Stimulated activated CD4-positive, alpha-beta T cell treated with anti-CD3 and anti-CD28 coated beads, Interleukin-2, amount 100 ng/mL, for 48 hours (primary cell): Measurements from ENCODE around the gene C12orf43.

Experiments used
- DNase-seq, 2 donors: peaks; one replicate each; pipeline ENCODE4 v3.0.0-alpha.2; 2020

C12orf43 gene

GRCh38 chr12:120977531-120978295, 38.6 kb downstream of the C12orf43 start:
- no peak for DNase-seq

GRCh38 chr12:120972870-120973543, 43.3 kb downstream of the C12orf43 start:
- DNase-seq: no peak

DNA sequence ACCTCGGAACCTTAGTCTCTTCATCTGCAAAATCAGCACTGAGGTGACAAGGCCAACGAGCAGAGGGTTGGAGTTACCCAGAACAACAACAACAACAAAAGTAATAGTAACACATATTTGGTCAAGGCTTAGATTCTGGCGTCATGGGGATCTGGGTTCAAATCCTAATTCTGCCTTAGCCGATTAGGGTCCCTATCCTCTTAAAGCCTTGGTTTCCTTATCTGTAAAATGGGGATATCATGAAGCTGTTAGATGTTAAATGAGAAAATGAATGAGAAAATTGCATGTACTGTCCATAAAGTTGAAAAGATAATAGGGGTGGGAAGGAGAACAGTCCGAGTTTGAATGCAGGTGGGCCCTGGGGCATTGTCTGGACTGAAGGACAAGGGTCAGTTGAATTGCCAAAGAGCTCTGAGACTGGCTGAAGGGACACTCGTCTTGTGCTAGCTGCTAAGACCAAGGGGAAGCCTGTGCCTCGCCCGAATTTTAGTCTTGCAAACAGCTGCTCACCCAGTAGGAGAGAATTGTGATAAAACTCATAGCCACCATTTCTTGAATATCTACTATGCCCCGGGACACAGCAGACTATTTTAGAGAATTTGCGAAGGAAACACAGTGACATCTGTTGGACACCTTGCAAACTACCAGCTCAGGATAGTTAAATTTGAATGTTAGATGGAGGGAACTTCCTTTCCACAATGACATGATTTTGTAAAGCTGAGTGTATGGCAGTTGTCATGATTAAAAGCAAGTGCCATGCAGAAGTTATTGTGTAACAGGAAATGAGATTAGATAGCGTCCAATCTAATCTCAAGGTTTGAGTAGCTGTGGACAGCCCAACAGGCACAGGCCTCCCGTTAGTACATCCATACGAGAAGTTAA, 44.7 kb downstream of the C12orf43 start:
- peak in 1 of 2 donors; percentile 13 for DNase-seq

DNA sequence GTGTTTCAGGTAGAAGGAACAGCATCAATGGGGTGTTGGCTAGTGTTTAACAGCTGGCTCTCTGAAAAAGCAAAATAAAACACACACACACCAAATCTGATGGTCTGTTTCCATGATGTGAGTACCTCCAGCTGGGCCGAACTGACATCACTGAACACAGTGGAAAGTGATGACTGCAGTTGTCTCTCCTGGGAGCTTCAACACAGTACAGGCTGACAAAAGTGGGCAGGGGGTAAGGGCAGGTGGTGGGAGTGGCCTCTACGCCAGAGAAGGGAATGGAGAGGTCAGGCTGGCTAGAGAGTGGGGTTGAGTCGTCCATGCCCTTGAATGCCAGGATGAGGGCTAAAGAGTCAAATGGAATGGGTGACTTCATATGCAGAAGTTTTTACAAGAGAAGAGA, 46.0 kb downstream of the C12orf43 start:
- DNase-seq: no peak

DNA sequence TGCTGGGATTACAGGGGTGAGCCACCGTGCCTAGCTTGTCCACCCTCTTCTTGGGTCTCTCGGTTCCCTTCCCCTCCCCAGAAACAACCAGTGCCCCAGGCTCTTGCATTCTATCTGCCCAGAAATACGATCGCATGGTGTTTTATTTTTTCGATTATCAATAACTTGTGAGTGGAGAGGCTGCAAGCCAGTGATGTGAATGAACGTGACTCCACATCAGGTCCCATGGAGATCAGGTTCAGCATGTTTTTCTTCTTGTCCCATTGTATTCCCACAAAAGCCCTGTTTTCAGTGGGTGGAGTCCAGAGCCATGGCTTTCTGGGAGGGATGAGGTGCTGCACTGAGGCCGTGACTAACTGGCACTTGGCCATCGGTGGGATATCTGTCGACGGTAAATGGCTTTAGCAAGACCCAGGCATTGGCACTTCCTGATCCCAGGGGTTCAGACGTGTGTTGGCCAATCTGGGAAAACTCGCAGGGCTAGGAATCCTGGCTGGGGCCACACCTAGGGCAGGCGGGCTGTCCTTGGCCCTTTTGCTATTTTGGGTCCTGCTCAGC, 50.7 kb downstream of the C12orf43 start:
- DNase-seq: no peak

DNA sequence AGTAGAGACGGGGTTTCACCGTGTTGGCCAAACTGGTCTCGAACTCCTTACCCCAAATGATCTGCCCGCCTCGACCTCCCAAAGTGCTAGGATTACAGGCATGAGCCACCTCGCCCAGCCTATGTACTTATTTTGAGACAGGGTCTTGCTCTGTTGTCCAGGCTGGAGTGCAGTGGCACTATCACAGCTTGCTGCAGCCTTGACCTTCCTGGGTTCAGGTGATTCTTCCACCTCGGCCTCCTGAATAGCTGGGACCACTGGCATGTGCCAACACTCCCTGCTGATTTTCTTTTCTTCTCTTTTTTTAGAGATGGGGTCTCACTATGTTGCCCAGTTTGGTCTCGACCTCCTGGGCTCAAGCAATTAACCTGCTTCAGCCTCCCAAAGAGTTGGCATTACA, 52.0 kb downstream of the C12orf43 start:
- no peak for DNase-seq

- no peak for DNase-seq
Measured at GRCh38 chr12:120962532-120963020, 53.7 kb downstream of the C12orf43 start.

DNA sequence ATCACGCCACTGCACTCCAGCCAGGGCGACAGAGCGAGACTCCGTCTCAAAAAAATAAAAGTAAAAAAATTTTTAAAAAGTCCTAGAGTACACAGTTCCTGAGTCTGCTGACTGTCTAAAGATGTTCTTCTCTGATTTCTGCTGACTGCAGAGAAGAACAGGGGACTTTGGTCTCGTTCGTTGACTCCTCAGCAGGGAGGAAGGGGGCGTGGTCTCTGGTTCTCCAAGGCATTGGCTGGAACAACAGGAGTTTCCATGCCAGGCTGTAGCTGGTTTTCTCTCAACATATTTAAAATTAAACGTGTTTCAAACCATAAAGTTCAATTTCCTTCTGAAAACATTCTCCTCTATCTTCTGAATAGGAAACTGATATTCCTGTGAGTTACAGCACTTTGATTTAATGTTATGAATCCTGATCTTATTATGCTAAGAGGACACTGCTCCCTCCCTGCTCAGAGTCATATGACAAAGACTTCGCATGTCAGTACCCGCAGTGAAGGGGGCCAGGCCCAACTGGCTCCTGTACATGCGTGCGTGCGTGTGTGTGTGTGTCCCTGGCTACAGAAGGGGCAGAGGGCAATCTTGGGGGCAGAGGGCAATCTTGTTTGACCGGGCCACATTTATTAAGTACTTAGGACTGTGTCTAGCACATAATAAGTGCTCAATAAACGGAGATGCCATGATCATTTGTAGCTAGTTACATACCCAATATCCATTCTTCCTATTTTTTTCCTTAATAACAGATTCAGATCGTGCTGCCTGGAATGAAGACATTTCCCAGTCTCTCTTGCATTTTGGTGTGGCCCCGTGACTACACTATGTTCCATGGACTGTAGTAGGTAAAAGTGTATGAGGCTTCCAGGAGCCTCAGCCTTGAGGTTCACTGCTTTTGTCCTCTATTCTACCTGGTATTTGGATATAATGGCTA, 54.4 kb downstream of the C12orf43 start:
- DNase-seq: no peak

GRCh38 chr12:120960657-120961056, 55.6 kb downstream of the C12orf43 start:
- peak; percentile 21 to 25 for DNase-seq

GRCh38 chr12:120959111-120959878, 57.0 kb downstream of the C12orf43 start:
- no peak for DNase-seq

- no peak for DNase-seq
Measured at GRCh38 chr12:120956579-120957300, 59.5 kb downstream of the C12orf43 start.

DNA sequence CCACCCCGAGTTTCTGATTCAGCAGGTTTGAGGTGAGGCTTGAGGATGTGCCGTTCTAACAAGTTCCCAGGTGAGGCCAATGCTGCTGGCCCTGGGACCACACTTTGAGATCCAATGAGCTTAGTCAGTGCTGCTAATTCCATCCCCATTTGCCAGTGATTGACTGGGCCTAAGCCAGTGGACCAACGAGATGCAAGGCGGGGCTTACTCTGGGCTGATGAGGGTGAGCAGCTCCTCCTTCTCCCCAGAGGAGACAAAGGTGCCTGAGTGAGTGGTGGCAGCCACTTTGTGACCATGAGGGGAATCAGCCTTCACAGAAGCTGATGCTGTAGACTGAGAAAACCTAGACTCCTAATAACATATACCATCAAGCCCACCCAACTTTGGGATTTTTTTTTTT, 61.1 kb downstream of the C12orf43 start:
- no peak for DNase-seq

- DNase-seq: no peak
Measured at GRCh38 chr12:120950807-120951206, 65.5 kb downstream of the C12orf43 start.
